ENCODE results near the gene ATE1. TPM values are rescaled to one million over a fixed set of nuclear protein-coding genes. Genes with fewer than 3 reads are reported as not detected.

ATE1 gene
- total RNA-seq, 1 experiment from 2014 or later, result 18.7 TPM

DNA sequence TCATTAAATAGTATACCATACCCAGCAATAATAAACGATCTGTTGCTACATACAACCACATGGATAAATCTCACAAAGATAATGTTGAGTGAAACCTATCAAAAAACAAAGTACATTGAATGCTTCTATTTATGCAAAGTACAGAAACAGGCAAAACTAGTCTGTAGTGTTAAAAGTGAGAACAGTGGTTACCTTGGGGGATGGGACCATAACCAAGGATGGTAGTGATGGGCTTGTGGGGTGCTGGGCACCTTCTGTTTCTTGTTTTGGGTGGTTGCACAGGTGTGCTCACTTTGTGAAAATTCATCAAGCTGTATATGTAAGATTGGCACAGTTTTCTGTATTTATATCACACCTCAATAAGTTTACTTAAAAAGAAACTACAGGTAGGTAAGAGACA is 105.7 kb downstream of the ATE1 start:
- Mint-ChIP-seq H3K27ac (ENCODE audit: unreplicated experiment) (no peak overlapping the region), H3K27me3 (ENCODE audit: unreplicated experiment) (no peaks in the 10 kb centered on the region), H3K4me3 (ENCODE audit: low read depth, unreplicated experiment) (no peak overlapping the region), H3K36me3 (ENCODE audit: insufficient read depth, unreplicated experiment) (peaks cover 5% of the 10 kb centered on the region), H3K9me3 (ENCODE audit: low read depth, unreplicated experiment) (no peaks in the 10 kb centered on the region), H3K4me1 (ENCODE audit: low read depth, unreplicated experiment) (no peaks in the 10 kb centered on the region)
- TF ChIP-seq, protein P1, sequence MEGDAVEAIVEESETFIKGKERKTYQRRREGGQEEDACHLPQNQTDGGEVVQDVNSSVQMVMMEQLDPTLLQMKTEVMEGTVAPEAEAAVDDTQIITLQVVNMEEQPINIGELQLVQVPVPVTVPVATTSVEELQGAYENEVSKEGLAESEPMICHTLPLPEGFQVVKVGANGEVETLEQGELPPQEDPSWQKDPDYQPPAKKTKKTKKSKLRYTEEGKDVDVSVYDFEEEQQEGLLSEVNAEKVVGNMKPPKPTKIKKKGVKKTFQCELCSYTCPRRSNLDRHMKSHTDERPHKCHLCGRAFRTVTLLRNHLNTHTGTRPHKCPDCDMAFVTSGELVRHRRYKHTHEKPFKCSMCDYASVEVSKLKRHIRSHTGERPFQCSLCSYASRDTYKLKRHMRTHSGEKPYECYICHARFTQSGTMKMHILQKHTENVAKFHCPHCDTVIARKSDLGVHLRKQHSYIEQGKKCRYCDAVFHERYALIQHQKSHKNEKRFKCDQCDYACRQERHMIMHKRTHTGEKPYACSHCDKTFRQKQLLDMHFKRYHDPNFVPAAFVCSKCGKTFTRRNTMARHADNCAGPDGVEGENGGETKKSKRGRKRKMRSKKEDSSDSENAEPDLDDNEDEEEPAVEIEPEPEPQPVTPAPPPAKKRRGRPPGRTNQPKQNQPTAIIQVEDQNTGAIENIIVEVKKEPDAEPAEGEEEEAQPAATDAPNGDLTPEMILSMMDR (IDR thresholded peaks at IDR 0.05; ENCODE audit: unreplicated experiment), result no peak
- DNase-seq, result no peak
- intact Hi-C loops (cut with micrococcal nuclease; ENCODE audit: unreplicated experiment), result no loop called here
- CTCF ChIA-PET, result no interaction called here
- BruUV-seq (replicated peaks), result no TSS peak

DNA sequence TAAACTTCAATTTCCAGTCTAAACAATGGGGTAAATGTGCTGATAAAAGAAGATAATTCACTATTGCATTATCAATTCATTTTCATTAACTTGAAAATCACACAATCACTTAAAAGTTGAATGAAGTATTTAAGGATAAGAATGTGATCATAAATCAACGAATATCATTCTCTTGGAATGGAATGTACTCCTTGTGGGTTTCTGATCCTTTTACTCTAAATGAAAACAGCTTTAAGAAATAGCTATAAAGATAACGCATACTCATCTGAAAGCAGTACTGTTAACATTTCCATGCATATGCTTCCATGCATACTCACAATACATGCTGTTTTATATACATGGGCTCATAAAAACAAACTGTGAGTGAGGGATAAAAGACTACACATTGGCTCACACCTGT is 108.8 kb downstream of the ATE1 start:
- intact Hi-C loops (cut with micrococcal nuclease; ENCODE audit: unreplicated experiment), result no loop called here
- CTCF ChIA-PET, result no interaction called here
- Mint-ChIP-seq H3K9me3 (ENCODE audit: low read depth, unreplicated experiment) (no peaks in the 10 kb centered on the region), H3K4me1 (ENCODE audit: low read depth, unreplicated experiment) (no peaks in the 10 kb centered on the region), H3K4me3 (ENCODE audit: low read depth, unreplicated experiment) (no peak overlapping the region), H3K36me3 (ENCODE audit: insufficient read depth, unreplicated experiment) (no peaks in the 10 kb centered on the region), H3K27ac (ENCODE audit: unreplicated experiment) (no peak overlapping the region), H3K27me3 (ENCODE audit: unreplicated experiment) (no peaks in the 10 kb centered on the region)
- TF ChIP-seq, protein P1 (IDR thresholded peaks at IDR 0.05; ENCODE audit: unreplicated experiment), result no peak
- DNase-seq, result no peak
- BruUV-seq (replicated peaks), result no TSS peak

DNA sequence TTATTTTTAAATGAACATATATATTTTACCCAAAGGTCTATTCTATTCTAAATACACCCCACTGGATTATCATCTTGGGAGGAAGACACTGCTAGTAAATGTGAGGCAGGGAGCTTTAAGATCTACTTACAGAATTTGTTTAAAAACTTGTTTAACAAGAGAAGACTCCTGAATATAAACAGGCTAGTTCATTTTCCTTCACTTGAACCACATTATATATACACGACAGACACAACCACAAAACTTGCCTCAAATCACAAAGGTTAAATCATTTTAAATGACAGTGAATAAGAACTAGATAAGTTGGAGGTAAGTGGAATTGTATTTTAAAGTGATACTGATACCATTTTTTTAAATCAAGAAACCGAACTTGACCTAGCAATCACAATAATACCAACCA is 109.2 kb downstream of the ATE1 start:
- no TSS peak for BruUV-seq (replicated peaks)

DNA sequence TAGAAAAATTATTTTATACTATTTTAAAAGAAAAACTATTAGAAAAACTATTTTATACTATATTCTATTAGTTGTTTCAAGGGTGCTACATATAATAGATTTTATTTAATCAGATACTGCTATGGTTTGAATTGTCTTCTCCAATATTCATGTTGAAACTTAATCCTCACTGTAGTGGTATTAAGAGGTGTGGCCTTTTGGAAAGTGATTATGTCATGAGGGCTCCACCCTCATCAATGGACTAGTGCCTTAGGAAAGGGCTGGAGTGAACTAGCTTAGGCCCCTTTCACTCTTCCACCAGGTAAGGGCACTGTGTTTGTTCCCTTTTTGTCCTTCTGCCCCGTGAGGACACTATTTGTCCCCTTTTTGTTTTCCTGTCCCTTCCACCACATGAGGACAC is 111.6 kb downstream of the ATE1 start:
- DNase-seq, result no peak
- BruUV-seq (replicated peaks), result no TSS peak
- H3K4me1 Mint-ChIP-seq (ENCODE audit: low read depth, unreplicated experiment), result no peaks in the 10 kb centered on the region
- no peaks in the 10 kb centered on the region for H3K9me3 Mint-ChIP-seq (ENCODE audit: low read depth, unreplicated experiment)
- no peaks in the 10 kb centered on the region for H3K27me3 Mint-ChIP-seq (ENCODE audit: unreplicated experiment)
- intact Hi-C loops (cut with micrococcal nuclease; ENCODE audit: unreplicated experiment), result no loop called here
- no peaks in the 10 kb centered on the region for H3K36me3 Mint-ChIP-seq (ENCODE audit: insufficient read depth, unreplicated experiment)
- CTCF ChIA-PET, result no interaction called here
- H3K27ac Mint-ChIP-seq (ENCODE audit: unreplicated experiment), result no peak overlapping the region
- TF ChIP-seq, protein P1 (IDR thresholded peaks at IDR 0.05; ENCODE audit: unreplicated experiment), result no peak
- H3K4me3 Mint-ChIP-seq (ENCODE audit: low read depth, unreplicated experiment), result no peak overlapping the region

More for the DNA sequence above, 109.2 kb downstream of the ATE1 start:
- no peaks in the 10 kb centered on the region for H3K9me3 Mint-ChIP-seq (ENCODE audit: low read depth, unreplicated experiment)
- no peaks in the 10 kb centered on the region for H3K27me3 Mint-ChIP-seq (ENCODE audit: unreplicated experiment)
- intact Hi-C loops (cut with micrococcal nuclease; ENCODE audit: unreplicated experiment), result no loop called here
- CTCF ChIA-PET, result no interaction called here
- DNase-seq, result no peak
- TF ChIP-seq, protein P1 (IDR thresholded peaks at IDR 0.05; ENCODE audit: unreplicated experiment), result no peak
- no peaks in the 10 kb centered on the region for H3K4me1 Mint-ChIP-seq (ENCODE audit: low read depth, unreplicated experiment)
- H3K36me3 Mint-ChIP-seq (ENCODE audit: insufficient read depth, unreplicated experiment), result no peaks in the 10 kb centered on the region
- no peak overlapping the region for H3K4me3 Mint-ChIP-seq (ENCODE audit: low read depth, unreplicated experiment)
- no peak overlapping the region for H3K27ac Mint-ChIP-seq (ENCODE audit: unreplicated experiment)

DNA sequence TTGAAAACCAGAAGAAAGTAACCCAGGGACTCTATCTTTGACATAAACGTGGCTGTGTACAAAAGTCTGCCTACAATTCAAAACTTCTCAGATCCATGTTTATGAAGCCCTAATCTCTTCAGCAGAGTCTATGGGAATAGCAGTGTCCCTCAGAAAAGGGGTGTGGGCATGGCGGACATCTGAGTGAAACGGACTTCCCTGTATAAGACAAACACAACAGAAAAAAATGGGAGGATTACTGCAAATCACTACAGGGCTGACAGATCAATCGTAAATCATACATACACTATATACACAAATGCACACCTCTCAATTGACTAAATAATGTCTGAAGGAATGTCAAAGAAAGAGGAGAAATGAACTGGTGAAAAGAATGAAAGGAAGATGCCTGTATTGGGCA is 114.0 kb downstream of the ATE1 start:
- Mint-ChIP-seq H3K36me3 (ENCODE audit: insufficient read depth, unreplicated experiment) (no peaks in the 10 kb centered on the region), H3K4me3 (ENCODE audit: low read depth, unreplicated experiment) (no peak overlapping the region), H3K9me3 (ENCODE audit: low read depth, unreplicated experiment) (no peaks in the 10 kb centered on the region), H3K27ac (ENCODE audit: unreplicated experiment) (no peak overlapping the region), H3K4me1 (ENCODE audit: low read depth, unreplicated experiment) (no peaks in the 10 kb centered on the region), H3K27me3 (ENCODE audit: unreplicated experiment) (no peaks in the 10 kb centered on the region)
- intact Hi-C loops (cut with micrococcal nuclease; ENCODE audit: unreplicated experiment), result no loop called here
- TF ChIP-seq, protein P1 (IDR thresholded peaks at IDR 0.05; ENCODE audit: unreplicated experiment), result no peak
- no peak for DNase-seq
- CTCF ChIA-PET, result no interaction called here
- no TSS peak for BruUV-seq (replicated peaks)

Data from Calu3 (cell line).